PC-3 (cell line): Measurements from ENCODE around the gene EXO1.

Experiments
- CTCF ChIP-seq: fragments of 300-600 bp; sonication (generic); conservative IDR thresholded peaks from 2 replicates; pipeline ENCODE4 v1.5.1; 2017; ENCODE audit warnings: antibody characterized with exemption, low read depth, mild to moderate bottlenecking, low read length
- EZH2 ChIP-seq: fragments of 300-600 bp; sonication (generic); IDR thresholded peaks from one replicate; pipeline ENCODE4 v1.6.1; 2017; ENCODE audit warnings: antibody characterized with exemption, mild to moderate bottlenecking, low read length; ENCODE audit not compliant: unreplicated experiment
- EZH2phosphoT487 ChIP-seq: fragments of 300-600 bp; sonication (generic); IDR thresholded peaks from 2 replicates; pipeline ENCODE4 v1.6.1; 2018; ENCODE audit warnings: mild to moderate bottlenecking, antibody characterized with exemption, low read length, borderline replicate concordance

GRCh38 chr1:241869022-241869421 lies 21.0 kb downstream of the EXO1 start:
- no peak for TF ChIP-seq CTCF
- TF ChIP-seq EZH2: no peak
- no peak for TF ChIP-seq EZH2phosphoT487
